ENCODE measurements around the gene SETD7. TPM values are rescaled to one million over a fixed set of nuclear protein-coding genes. Genes with fewer than 3 reads are reported as not detected.

Gene SETD7
- total and polyA plus RNA-seq, 2 donors (not counting 3 experiments of a cell fraction or from before 2014, with no cell fraction given): 18.8 to 39.9 TPM

DNA sequence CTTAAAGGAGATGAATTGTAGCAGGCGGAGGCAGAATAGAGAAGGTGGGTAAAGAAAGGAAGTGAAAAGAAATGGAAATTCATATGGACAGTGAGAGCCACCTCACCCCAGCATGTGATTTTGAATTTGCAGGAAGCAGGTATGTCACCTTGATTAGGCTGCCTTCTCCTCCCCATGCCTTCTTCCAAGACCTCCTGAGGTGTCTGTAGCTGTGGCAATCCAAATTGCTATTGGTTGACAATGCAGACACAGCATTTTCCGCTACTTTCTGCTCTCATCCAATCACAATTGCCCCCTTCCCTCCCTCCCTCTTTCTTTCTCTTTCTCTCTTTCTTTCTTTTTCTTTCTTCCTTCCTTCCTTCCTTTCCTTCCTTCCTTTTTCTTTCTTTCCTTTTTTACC, 63.6 kb downstream of the SETD7 start:
- TF ChIP-seq POLR2AphosphoS5 (IDR thresholded peaks at IDR 0.05; ENCODE audit: insufficient read depth, low read depth, low read length) (no peak), EZH2 (IDR thresholded peaks at IDR 0.05; ENCODE audit: borderline replicate concordance, low read depth, low read length, severe bottlenecking) (no peak), JUN (IDR thresholded peaks at IDR 0.05; ENCODE audit: borderline replicate concordance, insufficient read depth, insufficient read length, low read depth) (no peak), GATA2 (IDR thresholded peaks at IDR 0.05; ENCODE audit: insufficient read depth, insufficient read length, low read depth, low read length) (no peak)
- no peak overlapping the region for H3K4me2 ChIP-seq (ENCODE audit: insufficient read depth, low read length)
- H3K27ac ChIP-seq (ENCODE audit: insufficient read depth, low read depth, low read length): no peak overlapping the region
- DNase-seq (ENCODE audit: low read depth, low spot score) (no peak), FAIRE-seq (no peak)
- H3K9ac ChIP-seq (replicated peaks; ENCODE audit: extremely low read depth, insufficient read depth, low read length): no peak overlapping the region
- no peaks in the 10 kb centered on the region for H3K79me2 ChIP-seq (ENCODE audit: control insufficient read depth, insufficient read depth, low read length)
- no peak overlapping the region for H3K4me3 ChIP-seq (replicated peaks in 1 of 3; ENCODE audit: insufficient read depth in 1 of 3, low read depth in 1 of 3, low read length in 3 of 3)
- H3K36me3 ChIP-seq (ENCODE audit: control insufficient read depth in 2 of 2, extremely low read depth in 1 of 2, insufficient read depth in 2 of 2, low read length in 2 of 2): no peaks in the 10 kb centered on the region
- dilution Hi-C loops (cut with MboI; ENCODE audit: extremely low pct_ligation_motif_present, low sequenced_read_pairs) (no loop called here), intact Hi-C loops (cut with micrococcal nuclease) (no loop called here)
- H4K20me1 ChIP-seq (replicated peaks; ENCODE audit: control insufficient read depth, extremely low read depth, insufficient read depth, low read length): no peaks in the 10 kb centered on the region
- POLR2A ChIA-PET: no interaction called here
- BruUV-seq (replicated peaks): no TSS peak
- no peak overlapping the region for H2AFZ ChIP-seq (ENCODE audit: low read depth, low read length)
- no peaks in the 10 kb centered on the region for H3K9me3 ChIP-seq (replicated peaks; ENCODE audit: control insufficient read depth, insufficient read depth, low read length)
- H3K9me1 ChIP-seq (replicated peaks; ENCODE audit: control insufficient read depth, extremely low read depth, insufficient read depth, low read length): no peaks in the 10 kb centered on the region
- CTCF ChIA-PET: no interaction called here
- H3K4me1 ChIP-seq (ENCODE audit: control insufficient read depth, extremely low read depth, insufficient read depth, low read length): peaks cover under 1% of the 10 kb centered on the region
- H3K27me3 ChIP-seq (ENCODE audit: control insufficient read depth in 2 of 2, insufficient read depth in 2 of 2, low read length in 2 of 2): no peaks in the 10 kb centered on the region

DNA sequence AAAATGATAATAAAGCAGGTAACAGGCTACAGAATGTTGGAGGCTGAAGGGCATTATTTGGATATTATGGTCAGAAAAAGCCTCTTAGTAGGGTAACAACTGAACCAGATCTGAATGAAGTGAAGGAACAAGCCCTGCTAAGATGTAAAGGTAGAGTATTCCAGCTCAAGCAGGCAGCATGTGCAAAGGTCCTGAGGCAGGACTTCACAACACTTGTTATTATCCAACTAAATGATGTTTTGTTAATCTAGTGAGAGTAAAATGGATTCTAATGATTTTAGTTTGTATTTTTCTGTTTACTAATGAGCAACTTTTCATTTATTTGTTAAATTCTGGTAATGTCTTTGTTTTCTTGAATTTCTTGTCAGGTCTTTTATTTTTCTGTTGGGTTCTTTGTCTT, 66.4 kb downstream of the SETD7 start:
- H3K27ac ChIP-seq (ENCODE audit: insufficient read depth, low read depth, low read length): no peak overlapping the region
- H4K20me1 ChIP-seq (replicated peaks; ENCODE audit: control insufficient read depth, extremely low read depth, insufficient read depth, low read length): no peaks in the 10 kb centered on the region
- dilution Hi-C loops (cut with MboI; ENCODE audit: extremely low pct_ligation_motif_present, low sequenced_read_pairs): no loop called here
- POLR2A ChIA-PET: no interaction called here
- no TSS peak for BruUV-seq (replicated peaks)
- no peak overlapping the region for H3K4me3 ChIP-seq (replicated peaks in 1 of 3; ENCODE audit: insufficient read depth in 1 of 3, low read depth in 1 of 3, low read length in 3 of 3)
- no peak overlapping the region for H3K4me2 ChIP-seq (ENCODE audit: insufficient read depth, low read length)
- H3K4me1 ChIP-seq (ENCODE audit: control insufficient read depth, extremely low read depth, insufficient read depth, low read length): peaks cover 8% of the 10 kb centered on the region
- H3K9ac ChIP-seq (replicated peaks; ENCODE audit: extremely low read depth, insufficient read depth, low read length): no peak overlapping the region
- no peak for DNase-seq (ENCODE audit: low read depth, low spot score)
- CTCF ChIA-PET: no interaction called here
- no peaks in the 10 kb centered on the region for H3K36me3 ChIP-seq (ENCODE audit: control insufficient read depth in 2 of 2, extremely low read depth in 1 of 2, insufficient read depth in 2 of 2, low read length in 2 of 2)
- no peaks in the 10 kb centered on the region for H3K9me3 ChIP-seq (replicated peaks; ENCODE audit: control insufficient read depth, insufficient read depth, low read length)
- H3K9me1 ChIP-seq (replicated peaks; ENCODE audit: control insufficient read depth, extremely low read depth, insufficient read depth, low read length): no peaks in the 10 kb centered on the region
- TF ChIP-seq GATA2 (IDR thresholded peaks at IDR 0.05; ENCODE audit: insufficient read depth, insufficient read length, low read depth, low read length) (no peak), FOS (IDR thresholded peaks at IDR 0.05; ENCODE audit: borderline replicate concordance, insufficient read depth, low read length) (no peak)
- H2AFZ ChIP-seq (ENCODE audit: low read depth, low read length): no peak overlapping the region
- no peak for FAIRE-seq
- no peaks in the 10 kb centered on the region for H3K27me3 ChIP-seq (ENCODE audit: control insufficient read depth in 2 of 2, insufficient read depth in 2 of 2, low read length in 2 of 2)
- no peaks in the 10 kb centered on the region for H3K79me2 ChIP-seq (ENCODE audit: control insufficient read depth, insufficient read depth, low read length)
- intact Hi-C loops (cut with micrococcal nuclease): no loop called here

All from endothelial cell of umbilical vein (primary cell).